OCI-LY7 (cell line): ENCODE data around the gene FHL5. TPM values are rescaled to one million over a fixed set of nuclear protein-coding genes. Genes with fewer than 3 reads are reported as not detected.
"Not testable (repeated sequence)": the region's sequence is repeated elsewhere in the genome, so short reads cannot be mapped to it uniquely, and the experiment has no call there.

Experiments
- BruUV-seq: library from RNA; stranded (reverse); fragments of 400-500 nt; replicated peaks from 2 replicates; lab custom pipeline; 2021; lab: Mats Ljungman, UMichigan
- CTCF ChIA-PET: fragments of 300-600 bp; sonication (Branson Sonifier 250); formaldehyde crosslinking; loops from one replicate; lab custom pipeline; 2022; ENCODE audit warnings: antibody characterized with exemption; ENCODE audit not compliant: unreplicated experiment; lab: Charles Lee
- POLR2A ChIA-PET: fragments of 300-600 bp; sonication (Branson Sonifier 250); formaldehyde crosslinking; loops from one replicate; lab custom pipeline; 2022; ENCODE audit warnings: antibody characterized with exemption; lab: Charles Lee
- DNase-seq: peaks from one replicate; pipeline ENCODE4 v3.0.0-alpha.2; 2015; ENCODE audit warnings: low spot score
- H2AFZ ChIP-seq: fragments of 200-600 bp; sonication (generic), shearing (Covaris generic); 2 replicates; pipeline ENCODE4 v1.6.1; 2014; ENCODE audit warnings: mild to moderate bottlenecking, antibody characterized with exemption, low read length, moderate library complexity
- H3K27ac ChIP-seq: fragments of 200-600 bp; sonication (generic); 2 replicates; pipeline ENCODE4 v1.5.1; 2014; ENCODE audit warnings: mixed run types, low read depth, mild to moderate bottlenecking, moderate library complexity, low read length, inconsistent platforms; ENCODE audit not compliant: poor library complexity, severe bottlenecking
- H3K36me3 ChIP-seq: fragments of 200-600 bp; sonication (generic); 2 replicates; pipeline ENCODE4 v1.6.1; 2014; ENCODE audit warnings: mild to moderate bottlenecking, antibody characterized with exemption, low read length, moderate library complexity, mixed read lengths; ENCODE audit not compliant: insufficient read depth
- H3K4me1 ChIP-seq: fragments of 200-600 bp; sonication (generic); 2 replicates; pipeline ENCODE4 v1.5.1; 2014; ENCODE audit warnings: mild to moderate bottlenecking, low read length; ENCODE audit not compliant: insufficient read depth, poor library complexity, severe bottlenecking
- H3K4me2 ChIP-seq: fragments of 200-600 bp; sonication (generic); 2 replicates; pipeline ENCODE4 v1.6.1; 2014; ENCODE audit warnings: mild to moderate bottlenecking, low read length
- H3K4me3 ChIP-seq: fragments of 200-600 bp; sonication (generic); 2 replicates; pipeline ENCODE4 v1.5.1; 2014; ENCODE audit warnings: mild to moderate bottlenecking, low read depth, low read length; ENCODE audit not compliant: poor library complexity, severe bottlenecking
- H3K79me2 ChIP-seq: fragments of 200-600 bp; sonication (generic); 2 replicates; pipeline ENCODE4 v1.6.1; 2016; ENCODE audit warnings: low read depth, mild to moderate bottlenecking, low read length, moderate library complexity, mixed read lengths; ENCODE audit not compliant: insufficient read depth
- H3K9me2 ChIP-seq: fragments of 200-600 bp; sonication (generic); 2 replicates; pipeline ENCODE4 v1.6.1; 2016; ENCODE audit warnings: mild to moderate bottlenecking, low read length, mixed read lengths; ENCODE audit not compliant: insufficient read depth
- H3K9me3 ChIP-seq: fragments of 200-600 bp; sonication (generic); 2 replicates; pipeline ENCODE4 v1.6.1; 2014; ENCODE audit warnings: mild to moderate bottlenecking, mixed run types, low read length, mixed read lengths
- H4K20me1 ChIP-seq: fragments of 200-600 bp; sonication (generic); 2 replicates; pipeline ENCODE4 v1.6.1; 2014; ENCODE audit warnings: mild to moderate bottlenecking, antibody characterized with exemption, low read length, moderate library complexity, mixed read lengths; ENCODE audit not compliant: insufficient read depth
- CTCF ChIP-seq: fragments of 200-600 bp; sonication (generic); conservative IDR thresholded peaks from 2 replicates; pipeline ENCODE4 v1.5.1; 2014; ENCODE audit warnings: mild to moderate bottlenecking, antibody characterized with exemption, low read length, moderate library complexity, mixed read lengths
- EZH2phosphoT487 ChIP-seq: fragments of 200-600 bp; sonication (generic); IDR thresholded peaks from 2 replicates; pipeline ENCODE4 v1.6.1; 2018; ENCODE audit warnings: low read depth, borderline replicate concordance, mild to moderate bottlenecking, mixed run types, antibody characterized with exemption, low read length, moderate library complexity, mixed read lengths
- intact Hi-C: fragments of 100-400 bp; cut with micrococcal nuclease; formaldehyde crosslinking; loops from one replicate; pipeline ENCODE4 v1.10.0; 2022; ENCODE audit not compliant: unreplicated experiment
- total RNA-seq, 2 experiments: library from RNA; depleted of rRNA in 1 of 2; stranded (reverse); fragments of >200 nt in 1 of 2; shearing (Covaris generic) in 1 of 2; gene quantifications; 2 replicates each; pipeline ENCODE4 v1.2.3, GENCODE V29; 2014 to 2022

The FHL5 gene
- total RNA-seq, 2 experiments from 2014 or later, result not detected

GRCh38 chr6:96624957-96625356 is 62.0 kb downstream of the FHL5 start:
- Histone ChIP-seq H3K4me3 (no peak overlapping the region), H4K20me1 (no peaks in the 10 kb centered on the region), H3K27ac (no peak overlapping the region), H2AFZ (peak overlapping the region; percentile 5; the same call in 1 of the 2 replicates), H3K4me1 (peaks cover 22% of the 10 kb centered on the region), H3K9me3 (no peaks in the 10 kb centered on the region), H3K9me2 (no peaks in the 10 kb centered on the region), H3K79me2 (no peaks in the 10 kb centered on the region), H3K36me3 (no peaks in the 10 kb centered on the region), H3K4me2 (no peak overlapping the region)
- CTCF ChIA-PET, result no interaction called here
- intact Hi-C loops, result loop anchor here (5.0 kb wide), 1 partner anchor 212 kb away; the partner anchor contains the start of gene GPR63
- TF ChIP-seq CTCF (no peak), EZH2phosphoT487 (no peak)
- BruUV-seq, result no TSS peak
- POLR2A ChIA-PET, result interaction anchor here (0.5 to 3.2 kb wide), 8 partner anchors 11 to 431 kb away, joined by 3 to 35 read pairs (median 3); no protein-coding TSS in a partner anchor
- DNase-seq, result peak; percentile 20

GRCh38 chr6:96626759-96627364 is 63.9 kb downstream of the FHL5 start:
- TF ChIP-seq CTCF (peak; percentile 83), EZH2phosphoT487 (no peak)
- H3K9me2 ChIP-seq, result no peaks in the 10 kb centered on the region
- no peak overlapping the region for H3K4me3 ChIP-seq
- DNase-seq, result peak; percentile 66
- POLR2A ChIA-PET, result interaction anchor here (0.7 to 2.0 kb wide), 5 partner anchors 12 to 431 kb away, joined by 3 to 6 read pairs (median 3); no protein-coding TSS in a partner anchor
- H3K79me2 ChIP-seq, result no peaks in the 10 kb centered on the region
- BruUV-seq, result no TSS peak
- peaks cover 19% of the 10 kb centered on the region for H3K4me1 ChIP-seq
- H4K20me1 ChIP-seq, result no peaks in the 10 kb centered on the region
- H3K4me2 ChIP-seq, result no peak overlapping the region
- no peaks in the 10 kb centered on the region for H3K36me3 ChIP-seq
- H3K9me3 ChIP-seq, result no peaks in the 10 kb centered on the region
- H2AFZ ChIP-seq, result no peak overlapping the region
- intact Hi-C loops, result loop anchor here (1.0 to 5.0 kb wide), 5 partner anchors 85 to 432 kb away; partner anchors contain the start of genes GPR63 and NDUFAF4
- CTCF ChIA-PET, result no interaction called here
- no peak overlapping the region for H3K27ac ChIP-seq

GRCh38 chr6:96631248-96631647 is 68.3 kb downstream of the FHL5 start:
- no peak overlapping the region for H2AFZ ChIP-seq
- peaks cover 5% of the 10 kb centered on the region for H3K4me1 ChIP-seq
- H3K36me3 ChIP-seq, result no peaks in the 10 kb centered on the region
- no peak overlapping the region for H3K27ac ChIP-seq
- no peaks in the 10 kb centered on the region for H4K20me1 ChIP-seq
- ChIA-PET CTCF (no interaction called here), POLR2A (interaction anchor here (1.0 to 1.5 kb wide), 2 partner anchors 108 to 129 kb away, joined by 3 read pairs; no protein-coding TSS in a partner anchor)
- no peaks in the 10 kb centered on the region for H3K9me2 ChIP-seq
- TF ChIP-seq EZH2phosphoT487, result no peak
- no peaks in the 10 kb centered on the region for H3K79me2 ChIP-seq
- no TSS peak for BruUV-seq
- DNase-seq, result no peak
- H3K4me3 ChIP-seq, result no peak overlapping the region
- intact Hi-C loops, result no loop called here
- H3K4me2 ChIP-seq, result no peak overlapping the region
- no peaks in the 10 kb centered on the region for H3K9me3 ChIP-seq

- H3K4me1 ChIP-seq, H2AFZ ChIP-seq, H3K9me2 ChIP-seq, H3K4me2 ChIP-seq, BruUV-seq, H3K36me3 ChIP-seq, intact Hi-C loops, CTCF ChIA-PET, H3K27ac ChIP-seq, H3K9me3 ChIP-seq, H3K79me2 ChIP-seq, DNase-seq, H4K20me1 ChIP-seq, H3K4me3 ChIP-seq: not testable (repeated sequence)
- POLR2A ChIA-PET, result interaction anchor here (0.6 kb wide), 1 partner anchor 266 kb away, joined by 4 read pairs; no protein-coding TSS in a partner anchor
Measured at GRCh38 chr6:96637979-96638378, 75.1 kb downstream of the FHL5 start.
